NT2/D1 (cell line): Measurements from ENCODE around the gene CDH5.

Experiments used
- DNase-seq: peaks from one replicate; pipeline ENCODE4 v3.0.0-alpha.2; 2011; ENCODE audit warnings: low read depth, low spot score
- H3K27me3 ChIP-seq: 2 replicates; pipeline ENCODE4 v1.6.0; 2011; ENCODE audit warnings: mild to moderate bottlenecking; ENCODE audit not compliant: insufficient read length, insufficient read depth
- H3K36me3 ChIP-seq: 2 replicates; pipeline ENCODE4 v1.6.1; 2011; ENCODE audit warnings: mild to moderate bottlenecking, low read length, mixed read lengths; ENCODE audit not compliant: insufficient read depth, insufficient read length
- H3K4me1 ChIP-seq: 2 replicates; pipeline ENCODE4 v1.5.1; 2011; ENCODE audit not compliant: insufficient read depth, insufficient read length
- H3K4me3 ChIP-seq: 2 replicates; pipeline ENCODE4 v1.5.1; 2011; ENCODE audit warnings: low read depth; ENCODE audit not compliant: insufficient read length
- H3K9ac ChIP-seq: 2 replicates; pipeline ENCODE4 v1.6.0; 2011; ENCODE audit warnings: low read depth; ENCODE audit not compliant: insufficient read length
- H3K9me3 ChIP-seq: 2 replicates; pipeline ENCODE4 v1.5.1; 2011; ENCODE audit warnings: mild to moderate bottlenecking, low read length; ENCODE audit not compliant: insufficient read depth
- SUZ12 ChIP-seq: IDR thresholded peaks from 2 replicates; pipeline ENCODE4 v1.6.1; 2011; ENCODE audit not compliant: insufficient read length, insufficient read depth; ENCODE audit errors: extremely low read depth
- YY1 ChIP-seq: IDR thresholded peaks from 2 replicates; pipeline ENCODE4 v1.6.1; 2011; ENCODE audit not compliant: insufficient read length, insufficient read depth
- ZNF274 ChIP-seq: IDR thresholded peaks from 2 replicates; pipeline ENCODE4 v1.6.1; 2011; ENCODE audit warnings: mild to moderate bottlenecking, low read depth, low read length

Gene CDH5

GRCh38 chr16:66385415-66385814 lies 18.9 kb downstream of the CDH5 start:
- no peak overlapping the region for H3K9ac ChIP-seq
- DNase-seq = no peak
- no peak for TF ChIP-seq ZNF274
- no peak for TF ChIP-seq YY1
- no peak for TF ChIP-seq SUZ12
- peaks cover 3% of the 10 kb centered on the region for H3K4me1 ChIP-seq
- no peak overlapping the region for H3K4me3 ChIP-seq
- no peaks in the 10 kb centered on the region for H3K27me3 ChIP-seq
- no peaks in the 10 kb centered on the region for H3K36me3 ChIP-seq
- no peaks in the 10 kb centered on the region for H3K9me3 ChIP-seq

GRCh38 chr16:66386629-66387622 lies 20.4 kb downstream of the CDH5 start:
- Histone ChIP-seq H3K9ac (no peak overlapping the region), H3K27me3 (no peaks in the 10 kb centered on the region), H3K9me3 (no peaks in the 10 kb centered on the region), H3K4me3 (no peak overlapping the region), H3K4me1 (peaks cover 3% of the 10 kb centered on the region), H3K36me3 (no peaks in the 10 kb centered on the region)
- no peak for DNase-seq
- TF ChIP-seq SUZ12 (no peak), ZNF274 (no peak), YY1 (no peak)

GRCh38 chr16:66387817-66388332 lies 21.4 kb downstream of the CDH5 start:
- Histone ChIP-seq H3K36me3 (no peaks in the 10 kb centered on the region), H3K9ac (no peak overlapping the region), H3K9me3 (no peaks in the 10 kb centered on the region), H3K27me3 (no peaks in the 10 kb centered on the region), H3K4me1 (peaks cover 3% of the 10 kb centered on the region), H3K4me3 (no peak overlapping the region)
- DNase-seq = no peak
- no peak for TF ChIP-seq ZNF274
- no peak for TF ChIP-seq SUZ12
- TF ChIP-seq YY1 = no peak

GRCh38 chr16:66388350-66389139 lies 22.1 kb downstream of the CDH5 start:
- H3K27me3 ChIP-seq = no peaks in the 10 kb centered on the region
- H3K9ac ChIP-seq = no peak overlapping the region
- no peaks in the 10 kb centered on the region for H3K36me3 ChIP-seq
- no peaks in the 10 kb centered on the region for H3K9me3 ChIP-seq
- H3K4me1 ChIP-seq = peaks cover under 1% of the 10 kb centered on the region
- TF ChIP-seq ZNF274 (no peak), SUZ12 (no peak), YY1 (no peak)
- no peak for DNase-seq
- H3K4me3 ChIP-seq = no peak overlapping the region

GRCh38 chr16:66389256-66390176 lies 23.0 kb downstream of the CDH5 start:
- H3K4me1 ChIP-seq = no peaks in the 10 kb centered on the region
- no peaks in the 10 kb centered on the region for H3K27me3 ChIP-seq
- H3K9ac ChIP-seq = no peak overlapping the region

GRCh38 chr16:66390346-66391108 lies 24.0 kb downstream of the CDH5 start:
- no peaks in the 10 kb centered on the region for H3K36me3 ChIP-seq
- H3K27me3 ChIP-seq = no peaks in the 10 kb centered on the region
- H3K4me1 ChIP-seq = no peaks in the 10 kb centered on the region
- no peaks in the 10 kb centered on the region for H3K9me3 ChIP-seq
- no peak overlapping the region for H3K9ac ChIP-seq
- H3K4me3 ChIP-seq = no peak overlapping the region
- TF ChIP-seq ZNF274 = no peak
- no peak for TF ChIP-seq SUZ12
- TF ChIP-seq YY1 = no peak
- DNase-seq = no peak

More at GRCh38 chr16:66389256-66390176, 23.0 kb downstream of the CDH5 start:
- Histone ChIP-seq H3K9me3 (no peaks in the 10 kb centered on the region), H3K36me3 (no peaks in the 10 kb centered on the region), H3K4me3 (no peak overlapping the region)
- TF ChIP-seq YY1 = no peak
- no peak for TF ChIP-seq SUZ12
- TF ChIP-seq ZNF274 = no peak
- no peak for DNase-seq
